ENCODE measurements around the gene RAC2. TPM values are rescaled to one million over a fixed set of nuclear protein-coding genes. Genes with fewer than 3 reads are reported as not detected.

Gene RAC2
- total RNA-seq, 1 donor from 2014 or later: 1.2 TPM

- Mint-ChIP-seq H3K27me3 (peaks cover 32% of the 10 kb centered on the region), H3K4me1 (ENCODE audit: unreplicated experiment) (no peaks in the 10 kb centered on the region), H3K9me3 (peaks cover 5% of the 10 kb centered on the region), H3K4me3 (no peak overlapping the region), H3K27ac (no peak overlapping the region), H3K36me3 (no peaks in the 10 kb centered on the region)
- no peak for TF ChIP-seq CTCF (conservative IDR thresholded peaks at IDR 0.05)
- DNase-seq (ENCODE audit: extremely low spot score, unreplicated experiment): no peak
Measured at GRCh38 chr22:37221424-37222333, 22.4 kb downstream of the RAC2 start.

GRCh38 chr22:37220543-37220981, 23.5 kb downstream of the RAC2 start:
- Mint-ChIP-seq H3K36me3 (no peaks in the 10 kb centered on the region), H3K27ac (no peak overlapping the region), H3K9me3 (peaks cover 5% of the 10 kb centered on the region), H3K27me3 (peaks cover 25% of the 10 kb centered on the region), H3K4me1 (ENCODE audit: unreplicated experiment) (no peaks in the 10 kb centered on the region), H3K4me3 (no peak overlapping the region)
- TF ChIP-seq CTCF (conservative IDR thresholded peaks at IDR 0.05): no peak
- no peak for DNase-seq (ENCODE audit: extremely low spot score, unreplicated experiment)

GRCh38 chr22:37219533-37219932, 24.5 kb downstream of the RAC2 start:
- peaks cover 21% of the 10 kb centered on the region for H3K27me3 Mint-ChIP-seq
- no peak for TF ChIP-seq CTCF (conservative IDR thresholded peaks at IDR 0.05)

GRCh38 chr22:37218771-37219411, 25.2 kb downstream of the RAC2 start:
- H3K27me3 Mint-ChIP-seq: peaks cover 18% of the 10 kb centered on the region
- no peak overlapping the region for H3K27ac Mint-ChIP-seq
- no peak for DNase-seq (ENCODE audit: extremely low spot score, unreplicated experiment)
- no peaks in the 10 kb centered on the region for H3K36me3 Mint-ChIP-seq
- no peak overlapping the region for H3K4me3 Mint-ChIP-seq
- H3K9me3 Mint-ChIP-seq: peaks cover 5% of the 10 kb centered on the region
- TF ChIP-seq CTCF (conservative IDR thresholded peaks at IDR 0.05): no peak
- H3K4me1 Mint-ChIP-seq (ENCODE audit: unreplicated experiment): peaks cover 8% of the 10 kb centered on the region

More at GRCh38 chr22:37219533-37219932, 24.5 kb downstream of the RAC2 start:
- H3K9me3 Mint-ChIP-seq: peaks cover 5% of the 10 kb centered on the region
- H3K36me3 Mint-ChIP-seq: no peaks in the 10 kb centered on the region
- peaks cover 1% of the 10 kb centered on the region for H3K4me1 Mint-ChIP-seq (ENCODE audit: unreplicated experiment)
- H3K27ac Mint-ChIP-seq: no peak overlapping the region
- H3K4me3 Mint-ChIP-seq: no peak overlapping the region
- no peak for DNase-seq (ENCODE audit: extremely low spot score, unreplicated experiment)

GRCh38 chr22:37218399-37218770, 25.7 kb downstream of the RAC2 start:
- Mint-ChIP-seq H3K27me3 (peaks cover 15% of the 10 kb centered on the region), H3K4me1 (ENCODE audit: unreplicated experiment) (peaks cover 11% of the 10 kb centered on the region), H3K9me3 (peaks cover 5% of the 10 kb centered on the region), H3K27ac (no peak overlapping the region), H3K36me3 (no peaks in the 10 kb centered on the region), H3K4me3 (no peak overlapping the region)
- TF ChIP-seq CTCF (conservative IDR thresholded peaks at IDR 0.05): no peak
- no peak for DNase-seq (ENCODE audit: extremely low spot score, unreplicated experiment)

Data from type B pancreatic cell (in vitro differentiated cells).